ENCODE results near the gene EMILIN1. TPM values are rescaled to one million over a fixed set of nuclear protein-coding genes. Genes with fewer than 3 reads are reported as not detected.

EMILIN1 gene
- total and polyA plus RNA-seq, 2 of the 4 experiments (the other 2 are of a cell fraction): 26.5 to 95.6 TPM

DNA sequence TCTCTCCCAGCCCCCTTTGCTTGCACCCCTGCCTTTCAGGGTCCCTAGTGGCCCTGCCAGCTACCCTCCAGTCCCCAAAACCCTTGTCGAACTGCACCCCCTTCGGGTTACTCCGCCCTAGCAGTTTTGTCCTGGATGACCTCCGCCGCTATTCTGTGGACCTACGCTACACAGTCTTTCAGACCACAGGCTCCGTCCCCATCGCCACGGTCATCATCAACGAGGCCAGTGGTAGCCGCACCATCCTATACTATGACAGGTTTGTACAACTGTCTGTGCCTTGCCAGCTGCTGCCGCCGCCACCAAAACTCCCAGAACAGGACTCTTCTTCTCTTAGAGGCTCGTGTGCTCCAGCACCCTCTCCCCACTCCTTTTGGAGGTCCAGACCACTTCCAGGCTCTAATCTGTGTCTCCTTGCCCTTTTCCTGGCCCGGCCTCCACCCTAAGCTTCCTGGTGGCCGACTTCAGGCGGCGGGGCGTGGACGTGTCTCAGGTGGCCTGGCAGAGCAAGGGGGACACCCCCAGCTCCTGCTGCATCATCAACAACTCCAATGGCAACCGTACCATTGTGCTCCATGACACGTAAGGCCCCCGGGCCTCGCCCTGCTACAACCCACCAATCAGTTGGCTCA is 16.1 kb downstream of the EMILIN1 start:
- H3K9ac ChIP-seq (ENCODE audit: low read depth, low read length): no peak overlapping the region
- peak overlapping the region; percentile 27 for H2AFZ ChIP-seq (replicated peaks; ENCODE audit: low read length, poor library complexity)
- H2BK120ac ChIP-seq (ENCODE audit: low read depth, low read length): no peak overlapping the region
- CTCF ChIA-PET: no interaction called here
- H3K18ac ChIP-seq (ENCODE audit: low read depth, low read length): no peak overlapping the region
- no peak for DNase-seq
- no peak overlapping the region for H3K27ac ChIP-seq (ENCODE audit: insufficient read depth, low read length)
- H3K79me1 ChIP-seq (ENCODE audit: low read depth in 1 of 2, low read length in 2 of 2): no peaks in the 10 kb centered on the region
- in situ Hi-C loops (cut with MboI; ENCODE audit: low sequenced_read_pairs) (no loop called here), dilution Hi-C loops (cut with HindIII; ENCODE audit: low sequenced_read_pairs, unreplicated experiment) (no loop called here), intact Hi-C loops (cut with micrococcal nuclease) (no loop called here)
- H2AK5ac ChIP-seq (ENCODE audit: low read depth, low read length): no peak overlapping the region
- H3K56ac ChIP-seq (ENCODE audit: extremely low read depth, insufficient read depth, low read length): no peak overlapping the region
- H3K14ac ChIP-seq (replicated peaks; ENCODE audit: low read depth, low read length): no peak overlapping the region
- no TSS peak for BruUV-seq (replicated peaks)
- H3K4me3 ChIP-seq (ENCODE audit: insufficient read depth, low read depth, low read length): no peak overlapping the region
- H4K20me1 ChIP-seq (ENCODE audit: insufficient read depth, low read length): no peaks in the 10 kb centered on the region; the same call in 1 of the 2 replicates
- no peak overlapping the region for H4K8ac ChIP-seq (ENCODE audit: low read depth in 2 of 2, low read length in 2 of 2)
- H3K4ac ChIP-seq (ENCODE audit: low read depth, low read length): no peak overlapping the region
- H4K91ac ChIP-seq (ENCODE audit: insufficient read depth, low read depth, low read length): no peak overlapping the region
- H3K9me1 ChIP-seq (ENCODE audit: insufficient read depth, low read length): peaks cover 7% of the 10 kb centered on the region; the same call in 1 of the 2 replicates
- H3K4me2 ChIP-seq (ENCODE audit: low read depth, low read length): no peak overlapping the region
- H2AK9ac ChIP-seq (replicated peaks; ENCODE audit: low read depth, low read length, poor library complexity): no peak overlapping the region
- no peak for ATAC-seq (ENCODE audit: low read depth)
- TF ChIP-seq MXI1 (IDR thresholded peaks at IDR 0.05; ENCODE audit: borderline replicate concordance, low read depth, low read length) (no peak), MAFK (IDR thresholded peaks at IDR 0.05; ENCODE audit: low read depth, low read length) (no peak), RFX5 (IDR thresholded peaks at IDR 0.05; ENCODE audit: low read depth, low read length) (no peak), BHLHE40 (IDR thresholded peaks at IDR 0.05; ENCODE audit: low read depth, low read length) (no peak), NFE2L2 (IDR thresholded peaks at IDR 0.05; ENCODE audit: low read depth, low read length) (no peak), RCOR1 (IDR thresholded peaks at IDR 0.05; ENCODE audit: insufficient replicate concordance, low read length) (no peak), RAD21 (IDR thresholded peaks at IDR 0.05; ENCODE audit: low read length) (no peak), CHD1 (IDR thresholded peaks at IDR 0.05; ENCODE audit: low read depth, low read length) (no peak), FOS (IDR thresholded peaks at IDR 0.05; ENCODE audit: low read depth, low read length) (no peak)
- TF ChIP-seq, protein P1, sequence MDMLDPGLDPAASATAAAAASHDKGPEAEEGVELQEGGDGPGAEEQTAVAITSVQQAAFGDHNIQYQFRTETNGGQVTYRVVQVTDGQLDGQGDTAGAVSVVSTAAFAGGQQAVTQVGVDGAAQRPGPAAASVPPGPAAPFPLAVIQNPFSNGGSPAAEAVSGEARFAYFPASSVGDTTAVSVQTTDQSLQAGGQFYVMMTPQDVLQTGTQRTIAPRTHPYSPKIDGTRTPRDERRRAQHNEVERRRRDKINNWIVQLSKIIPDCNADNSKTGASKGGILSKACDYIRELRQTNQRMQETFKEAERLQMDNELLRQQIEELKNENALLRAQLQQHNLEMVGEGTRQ (IDR thresholded peaks at IDR 0.05; ENCODE audit: low read depth, low read length): no peak
- TF ChIP-seq, protein P2, sequence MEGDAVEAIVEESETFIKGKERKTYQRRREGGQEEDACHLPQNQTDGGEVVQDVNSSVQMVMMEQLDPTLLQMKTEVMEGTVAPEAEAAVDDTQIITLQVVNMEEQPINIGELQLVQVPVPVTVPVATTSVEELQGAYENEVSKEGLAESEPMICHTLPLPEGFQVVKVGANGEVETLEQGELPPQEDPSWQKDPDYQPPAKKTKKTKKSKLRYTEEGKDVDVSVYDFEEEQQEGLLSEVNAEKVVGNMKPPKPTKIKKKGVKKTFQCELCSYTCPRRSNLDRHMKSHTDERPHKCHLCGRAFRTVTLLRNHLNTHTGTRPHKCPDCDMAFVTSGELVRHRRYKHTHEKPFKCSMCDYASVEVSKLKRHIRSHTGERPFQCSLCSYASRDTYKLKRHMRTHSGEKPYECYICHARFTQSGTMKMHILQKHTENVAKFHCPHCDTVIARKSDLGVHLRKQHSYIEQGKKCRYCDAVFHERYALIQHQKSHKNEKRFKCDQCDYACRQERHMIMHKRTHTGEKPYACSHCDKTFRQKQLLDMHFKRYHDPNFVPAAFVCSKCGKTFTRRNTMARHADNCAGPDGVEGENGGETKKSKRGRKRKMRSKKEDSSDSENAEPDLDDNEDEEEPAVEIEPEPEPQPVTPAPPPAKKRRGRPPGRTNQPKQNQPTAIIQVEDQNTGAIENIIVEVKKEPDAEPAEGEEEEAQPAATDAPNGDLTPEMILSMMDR (conservative IDR thresholded peaks at IDR 0.05; ENCODE audit: low read depth, low read length): no peak
- H3K9me3 ChIP-seq (ENCODE audit: control insufficient read depth, insufficient read depth, low read length): no peaks in the 10 kb centered on the region
- 0 out of 2 replicates have a peak, but pooled peaks cover 3% of the 10 kb centered on the region for H3K4me1 ChIP-seq (ENCODE audit: control insufficient read depth, insufficient read depth, low read length)
- no peak overlapping the region for H2BK20ac ChIP-seq (ENCODE audit: low read depth, low read length)
- H3K23ac ChIP-seq (ENCODE audit: low read depth, low read length): no peak overlapping the region
- H2BK15ac ChIP-seq (ENCODE audit: low read depth, low read length): no peak overlapping the region
- H3K27me3 ChIP-seq (ENCODE audit: control insufficient read depth, insufficient read depth, low read length): no peaks in the 10 kb centered on the region
- POLR2A ChIA-PET (ENCODE audit: unreplicated experiment): no interaction called here
- no peak overlapping the region for H2BK5ac ChIP-seq (ENCODE audit: low read depth, low read length, poor library complexity, severe bottlenecking)
- no peak overlapping the region for H4K5ac ChIP-seq (ENCODE audit: low read depth, low read length)
- 89% methylated on average over 14 of the region's 24 CpGs; no CpG with 5 or more reads in 1 of the 2 experiments for WGBS, 2 experiments (ENCODE audit: extremely low coverage in 2 of 2, insufficient read length in 1 of 2)
- H3K36me3 ChIP-seq (ENCODE audit: control insufficient read depth, insufficient read depth, low read length): no peaks in the 10 kb centered on the region

Measured in IMR-90 (cell line).